Liver (tissue), 9 donors: ENCODE data around the gene NOC4L. TPM values are rescaled to one million over a fixed set of nuclear protein-coding genes. Genes with fewer than 3 reads are reported as not detected.

Experiments used
- DNase-seq: peaks from one replicate; pipeline ENCODE4 v3.0.0-alpha.2; 2017; ENCODE audit warnings: low spot score
- H3K27ac ChIP-seq, 2 donors: one replicate each; pipeline ENCODE4 v1.7.0; 2013; ENCODE audit warnings: inconsistent platforms in 2 of 2, low read length in 2 of 2, control low read depth in 1 of 2, low read depth in 1 of 2, mild to moderate bottlenecking in 1 of 2
- H3K27me3 ChIP-seq, 4 donors: one replicate each; pipeline versions ENCODE4 v1.6.1 to v1.7.0; 2013; ENCODE audit warnings: low read length in 3 of 4, inconsistent platforms in 1 of 4, mild to moderate bottlenecking in 1 of 4, moderate library complexity in 1 of 4; ENCODE audit not compliant: control insufficient read depth in 4 of 4, insufficient read depth in 4 of 4
- H3K36me3 ChIP-seq, 4 donors: one replicate each; pipeline versions ENCODE4 v1.6.1 to v1.7.0; 2013; ENCODE audit warnings: low read length in 3 of 4, mild to moderate bottlenecking in 3 of 4, low read depth in 1 of 4, moderate library complexity in 1 of 4; ENCODE audit not compliant: control insufficient read depth in 4 of 4, insufficient read depth in 3 of 4
- H3K4me1 ChIP-seq, 4 donors: one replicate each; pipeline versions ENCODE4 v1.6.1 to v1.7.0; 2013; ENCODE audit warnings: low read length in 3 of 4, mild to moderate bottlenecking in 3 of 4, moderate library complexity in 1 of 4; ENCODE audit not compliant: control insufficient read depth in 4 of 4, insufficient read depth in 4 of 4
- H3K4me3 ChIP-seq, 3 donors: one replicate each; pipeline versions ENCODE4 v1.6.1 to v1.7.0; 2013; ENCODE audit warnings: low read length in 3 of 3, control low read depth in 1 of 3, low read depth in 1 of 3, mild to moderate bottlenecking in 1 of 3
- H3K9ac ChIP-seq, 2 donors: one replicate each; pipeline ENCODE4 v1.7.0; 2013; ENCODE audit warnings: low read length in 2 of 2, mild to moderate bottlenecking in 2 of 2, moderate library complexity in 2 of 2, control low read depth in 1 of 2, low read depth in 1 of 2
- H3K9me3 ChIP-seq, 4 donors: one replicate each; pipeline versions ENCODE4 v1.6.1 to v1.7.0; 2013; ENCODE audit warnings: low read length in 3 of 4; ENCODE audit not compliant: control insufficient read depth in 4 of 4
- ATF3 ChIP-seq: IDR thresholded peaks from 2 replicates; pipeline ENCODE4 v1.6.1; 2016; ENCODE audit warnings: antibody characterized with exemption
- EGR1 ChIP-seq, 2 donors: IDR thresholded peaks; 2 replicates each; pipeline ENCODE4 v1.6.1; 2016 to 2018; ENCODE audit warnings: antibody characterized with exemption in 2 of 2, low read depth in 2 of 2
- FOXA1 ChIP-seq: IDR thresholded peaks from 2 replicates; pipeline ENCODE4 v1.6.1; 2016; ENCODE audit warnings: antibody characterized with exemption
- GABPA ChIP-seq, 2 donors: IDR thresholded peaks in 1 of 2; conservative IDR thresholded peaks in 1 of 2; 2 replicates each; pipeline ENCODE4 v1.6.1; 2016; ENCODE audit warnings: antibody characterized with exemption in 2 of 2, mild to moderate bottlenecking in 1 of 2, moderate library complexity in 1 of 2
- HNF4G ChIP-seq: IDR thresholded peaks from 2 replicates; pipeline ENCODE4 v1.6.1; 2016; ENCODE audit warnings: antibody characterized with exemption
- JUND ChIP-seq, 2 donors: IDR thresholded peaks; 2 replicates each; pipeline ENCODE4 v1.6.1; 2016; ENCODE audit warnings: antibody characterized with exemption in 2 of 2
- REST ChIP-seq: IDR thresholded peaks from 2 replicates; pipeline ENCODE4 v1.6.1; 2016; ENCODE audit warnings: antibody characterized with exemption, mild to moderate bottlenecking
- SP1 ChIP-seq: IDR thresholded peaks from 2 replicates; pipeline ENCODE4 v1.6.1; 2018; ENCODE audit warnings: antibody characterized with exemption, mild to moderate bottlenecking
- TAF1 ChIP-seq: conservative IDR thresholded peaks from 2 replicates; pipeline ENCODE4 v1.6.1; 2016; ENCODE audit warnings: antibody characterized with exemption, mild to moderate bottlenecking
- YY1 ChIP-seq: IDR thresholded peaks from 2 replicates; pipeline ENCODE4 v1.6.1; 2016; ENCODE audit warnings: antibody characterized with exemption, mild to moderate bottlenecking
- ZBTB33 ChIP-seq: IDR thresholded peaks from 2 replicates; pipeline ENCODE4 v1.6.1; 2016; ENCODE audit warnings: antibody characterized with exemption
- WGBS: extraction: QIAGEN DNeasy Blood & Tissue Kit; methylation state at CpG from one replicate; pipeline ENCODE4 v1.1.7; 2013; 5-methylcytosine and 5-hydroxymethylcytosine counted together
- polyA plus RNA-seq, 2 donors: library from polyadenylated mRNA; stranded (reverse) in 1 of 2; unstranded in 1 of 2; fragments of 200-250 nt in 1 of 2; fragments of >200 nt in 1 of 2; fragmentation: Nextera tagmentation in 1 of 2; extraction: Ambion mirVana in 1 of 2; gene quantifications; one replicate each; pipeline versions ENCODE4 v1.2.1 to v1.2.3, GENCODE V29; 2013 to 2015
- total RNA-seq, 2 donors: library from RNA; depleted of rRNA; stranded (reverse); fragments of >200 nt; gene quantifications; one replicate each; pipeline ENCODE4 v1.2.3, GENCODE V29; 2014
- TF ChIP-seq, protein P1 (sequence below): fragments of 150-350 bp; IDR thresholded peaks from 2 replicates; pipeline ENCODE4 v1.5.1; 2017; ENCODE audit warnings: improper control_type of control experiment, low read depth, low read length; ENCODE audit not compliant: missing input control
- donor health status: healthy.
- donor health status: healthy.
- donor health status: healthy.
- donor health status: healthy.
- donor health status: healthy.

NOC4L gene
- total and polyA plus RNA-seq, 4 donors: 6.4 to 11.6 (median 8.4) TPM

GRCh38 chr12:132139912-132140311 is 4.3 kb upstream of the NOC4L start:
- peaks cover 6 to 35% (median 12%) of the 10 kb centered on the region in 4 donors for H3K36me3 ChIP-seq
- 97% methylated on average over 27 of the region's 27 CpGs for WGBS
- no peak overlapping the region for H3K27ac ChIP-seq
- no peaks in the 10 kb centered on the region for H3K27me3 ChIP-seq
- no peaks in the 10 kb centered on the region for H3K9me3 ChIP-seq
- no peak for DNase-seq
- no peak overlapping the region for H3K9ac ChIP-seq
- H3K4me3 ChIP-seq: no peak overlapping the region
- peaks cover 5 to 18% (median 13%) of the 10 kb centered on the region in 4 donors for H3K4me1 ChIP-seq
- TF ChIP-seq HNF4G (no peak), TAF1 (no peak), YY1 (no peak), JUND (IDR thresholded peaks at IDR 0.05) (no peak)

GRCh38 chr12:132140501-132140900 is 3.8 kb upstream of the NOC4L start:
- WGBS: 91% methylated on average over 15 of the region's 15 CpGs
- no peak overlapping the region for H3K27ac ChIP-seq
- no peak for TF ChIP-seq YY1
- TF ChIP-seq ZBTB33: no peak
- TF ChIP-seq TAF1: no peak
- TF ChIP-seq ATF3: no peak
- TF ChIP-seq JUND (IDR thresholded peaks at IDR 0.05): no peak
- no peak for TF ChIP-seq SP1
- no peak for TF ChIP-seq REST
- TF ChIP-seq HNF4G: no peak
- no peak for TF ChIP-seq FOXA1
- TF ChIP-seq, protein P1, sequence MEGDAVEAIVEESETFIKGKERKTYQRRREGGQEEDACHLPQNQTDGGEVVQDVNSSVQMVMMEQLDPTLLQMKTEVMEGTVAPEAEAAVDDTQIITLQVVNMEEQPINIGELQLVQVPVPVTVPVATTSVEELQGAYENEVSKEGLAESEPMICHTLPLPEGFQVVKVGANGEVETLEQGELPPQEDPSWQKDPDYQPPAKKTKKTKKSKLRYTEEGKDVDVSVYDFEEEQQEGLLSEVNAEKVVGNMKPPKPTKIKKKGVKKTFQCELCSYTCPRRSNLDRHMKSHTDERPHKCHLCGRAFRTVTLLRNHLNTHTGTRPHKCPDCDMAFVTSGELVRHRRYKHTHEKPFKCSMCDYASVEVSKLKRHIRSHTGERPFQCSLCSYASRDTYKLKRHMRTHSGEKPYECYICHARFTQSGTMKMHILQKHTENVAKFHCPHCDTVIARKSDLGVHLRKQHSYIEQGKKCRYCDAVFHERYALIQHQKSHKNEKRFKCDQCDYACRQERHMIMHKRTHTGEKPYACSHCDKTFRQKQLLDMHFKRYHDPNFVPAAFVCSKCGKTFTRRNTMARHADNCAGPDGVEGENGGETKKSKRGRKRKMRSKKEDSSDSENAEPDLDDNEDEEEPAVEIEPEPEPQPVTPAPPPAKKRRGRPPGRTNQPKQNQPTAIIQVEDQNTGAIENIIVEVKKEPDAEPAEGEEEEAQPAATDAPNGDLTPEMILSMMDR: no peak
- no peak for TF ChIP-seq GABPA (IDR thresholded peaks at IDR 0.05 in 1 of 2, conservative IDR thresholded peaks at IDR 0.05 in 1 of 2)
- no peak for TF ChIP-seq EGR1 (IDR thresholded peaks at IDR 0.05; ENCODE audit: low read depth in 2 of 2)
- peaks cover 6 to 35% (median 12%) of the 10 kb centered on the region in 4 donors for H3K36me3 ChIP-seq
- H3K27me3 ChIP-seq: no peaks in the 10 kb centered on the region
- no peaks in the 10 kb centered on the region for H3K9me3 ChIP-seq
- no peak overlapping the region for H3K4me3 ChIP-seq
- no peak for DNase-seq
- H3K9ac ChIP-seq: no peak overlapping the region
- peaks cover 5 to 23% (median 19%) of the 10 kb centered on the region in 4 donors for H3K4me1 ChIP-seq
